Panc1 (cell line): ENCODE data around the gene UTF1. TPM values are rescaled to one million over a fixed set of nuclear protein-coding genes. Genes with fewer than 3 reads are reported as not detected.

Experiments
- ATAC-seq: fragments of 200-7000 bp; cut with Tn5 transposase; 2 replicates; pipeline ENCODE4 v1.9.1; 2020; ENCODE audit warnings: mild to moderate bottlenecking, moderate library complexity
- BruUV-seq: library from RNA; stranded (reverse); fragments of 400-500 nt; replicated peaks from 2 replicates; lab custom pipeline; 2021; lab: Mats Ljungman, UMichigan
- CTCF ChIA-PET: fragments of 300-600 bp; sonication (Branson Sonifier 250); formaldehyde crosslinking; loops from one replicate; lab custom pipeline; 2022; ENCODE audit warnings: antibody characterized with exemption; lab: Charles Lee
- POLR2A ChIA-PET: fragments of 300-600 bp; sonication (Branson Sonifier 250); formaldehyde crosslinking; loops from one replicate; lab custom pipeline; 2022; ENCODE audit warnings: antibody characterized with exemption; lab: Charles Lee
- DNase-seq: peaks from one replicate; pipeline ENCODE4 v3.0.0-alpha.2; 2010; ENCODE audit warnings: low read depth, low spot score
- H3K27ac ChIP-seq: 2 replicates; pipeline ENCODE4 v1.5.1; 2011; ENCODE audit warnings: mild to moderate bottlenecking, low read length, inconsistent platforms
- H3K27me3 ChIP-seq: fragments of 200-500 bp; sonication (Bioruptor generic); 2 replicates; pipeline ENCODE4 v1.6.0; 2014; ENCODE audit warnings: low read length, inconsistent platforms; ENCODE audit not compliant: control insufficient read depth, insufficient read depth
- H3K36me3 ChIP-seq: fragments of 200-500 bp; sonication (Bioruptor generic); 2 replicates; pipeline ENCODE4 v1.5.1; 2014; ENCODE audit warnings: inconsistent platforms, mild to moderate bottlenecking, low read length, moderate library complexity; ENCODE audit not compliant: control insufficient read depth, insufficient read depth
- H3K4me1 ChIP-seq: 2 replicates; pipeline ENCODE4 v1.5.1; 2011; ENCODE audit warnings: inconsistent platforms, mild to moderate bottlenecking, low read length, moderate library complexity; ENCODE audit not compliant: control insufficient read depth, insufficient read depth
- H3K4me3 ChIP-seq, 2 experiments: 2 replicates each; pipeline ENCODE4 v1.5.1; 2011 to 2012; ENCODE audit warnings: low read depth in 2 of 2, low read length in 2 of 2, mild to moderate bottlenecking in 2 of 2, inconsistent platforms in 1 of 2, moderate library complexity in 1 of 2
- H3K9me3 ChIP-seq: fragments of 200-500 bp; sonication (Bioruptor generic); 2 replicates; pipeline ENCODE4 v1.5.1; 2014; ENCODE audit warnings: low read depth, mild to moderate bottlenecking, inconsistent platforms, low read length, moderate library complexity; ENCODE audit not compliant: control insufficient read depth, insufficient read depth
- CTCF ChIP-seq: fragments of 450-650 bp; IDR thresholded peaks from 2 replicates; pipeline ENCODE4 v1.5.1; 2017; ENCODE audit warnings: mild to moderate bottlenecking
- POLR2AphosphoS5 ChIP-seq: IDR thresholded peaks from 2 replicates; pipeline ENCODE4 v1.6.1; 2012; ENCODE audit warnings: mild to moderate bottlenecking, low read depth, low read length, moderate library complexity
- SIN3A ChIP-seq: IDR thresholded peaks from 2 replicates; pipeline ENCODE4 v1.6.1; 2012; ENCODE audit warnings: low read depth, mild to moderate bottlenecking, low read length, moderate library complexity, borderline replicate concordance; ENCODE audit not compliant: insufficient read depth
- TCF7L2 ChIP-seq: IDR thresholded peaks from 2 replicates; pipeline ENCODE4 v1.6.1; 2011; ENCODE audit warnings: mild to moderate bottlenecking, low read depth, low read length, inconsistent platforms
- in situ Hi-C: cut with HindIII; loops from 2 replicates; pipeline ENCODE4 v1.10.0; 2016; ENCODE audit warnings: low sequenced_read_pairs, low pct_unique_long_range_greater_than_20kb
- intact Hi-C: fragments of 100-400 bp; cut with micrococcal nuclease; formaldehyde crosslinking; loops from one replicate; pipeline ENCODE4 v1.10.0; 2022; ENCODE audit not compliant: unreplicated experiment
- total RNA-seq: library from RNA; stranded (reverse); gene quantifications from one replicate; pipeline ENCODE4 v1.2.1, GENCODE V29; 2021; ENCODE audit not compliant: unreplicated experiment
- TF ChIP-seq, protein P1 (sequence below), 2 experiments: IDR thresholded peaks; 2 replicates each; pipeline ENCODE4 v1.6.1; 2011 to 2012; ENCODE audit warnings: low read depth in 2 of 2, control low read depth in 1 of 2, low read length in 1 of 2, mild to moderate bottlenecking in 1 of 2, moderate library complexity in 1 of 2; ENCODE audit not compliant: insufficient read depth in 1 of 2

The UTF1 gene
- total RNA-seq, 1 experiment from 2014 or later: not detected

GRCh38 chr10:133196221-133196915, 33.6 kb upstream of the UTF1 start:
- peak; percentile 31; the same call in 1 of the 2 replicates for ATAC-seq
- POLR2A ChIA-PET: no interaction called here
- BruUV-seq: no TSS peak

GRCh38 chr10:133196936-133197758, 32.9 kb upstream of the UTF1 start:
- ChIA-PET POLR2A (no interaction called here), CTCF (no interaction called here)
- ATAC-seq: no peak

More at GRCh38 chr10:133196221-133196915, 33.6 kb upstream of the UTF1 start:
- H3K4me3 ChIP-seq: no peak overlapping the region
- DNase-seq: no peak
- H3K27me3 ChIP-seq: peaks cover 8% of the 10 kb centered on the region
- no peak overlapping the region for H3K27ac ChIP-seq
- no peaks in the 10 kb centered on the region for H3K9me3 ChIP-seq
- intact Hi-C loops (no loop called here), in situ Hi-C loops (no loop called here)
- CTCF ChIA-PET: interaction anchor here (0.6 kb wide), 1 partner anchor 133 kb away, joined by 3 read pairs; no protein-coding TSS in a partner anchor
- no peaks in the 10 kb centered on the region for H3K36me3 ChIP-seq
- TF ChIP-seq POLR2AphosphoS5 (no peak), SIN3A (no peak), TCF7L2 (no peak), CTCF (no peak)
- TF ChIP-seq, protein P1, sequence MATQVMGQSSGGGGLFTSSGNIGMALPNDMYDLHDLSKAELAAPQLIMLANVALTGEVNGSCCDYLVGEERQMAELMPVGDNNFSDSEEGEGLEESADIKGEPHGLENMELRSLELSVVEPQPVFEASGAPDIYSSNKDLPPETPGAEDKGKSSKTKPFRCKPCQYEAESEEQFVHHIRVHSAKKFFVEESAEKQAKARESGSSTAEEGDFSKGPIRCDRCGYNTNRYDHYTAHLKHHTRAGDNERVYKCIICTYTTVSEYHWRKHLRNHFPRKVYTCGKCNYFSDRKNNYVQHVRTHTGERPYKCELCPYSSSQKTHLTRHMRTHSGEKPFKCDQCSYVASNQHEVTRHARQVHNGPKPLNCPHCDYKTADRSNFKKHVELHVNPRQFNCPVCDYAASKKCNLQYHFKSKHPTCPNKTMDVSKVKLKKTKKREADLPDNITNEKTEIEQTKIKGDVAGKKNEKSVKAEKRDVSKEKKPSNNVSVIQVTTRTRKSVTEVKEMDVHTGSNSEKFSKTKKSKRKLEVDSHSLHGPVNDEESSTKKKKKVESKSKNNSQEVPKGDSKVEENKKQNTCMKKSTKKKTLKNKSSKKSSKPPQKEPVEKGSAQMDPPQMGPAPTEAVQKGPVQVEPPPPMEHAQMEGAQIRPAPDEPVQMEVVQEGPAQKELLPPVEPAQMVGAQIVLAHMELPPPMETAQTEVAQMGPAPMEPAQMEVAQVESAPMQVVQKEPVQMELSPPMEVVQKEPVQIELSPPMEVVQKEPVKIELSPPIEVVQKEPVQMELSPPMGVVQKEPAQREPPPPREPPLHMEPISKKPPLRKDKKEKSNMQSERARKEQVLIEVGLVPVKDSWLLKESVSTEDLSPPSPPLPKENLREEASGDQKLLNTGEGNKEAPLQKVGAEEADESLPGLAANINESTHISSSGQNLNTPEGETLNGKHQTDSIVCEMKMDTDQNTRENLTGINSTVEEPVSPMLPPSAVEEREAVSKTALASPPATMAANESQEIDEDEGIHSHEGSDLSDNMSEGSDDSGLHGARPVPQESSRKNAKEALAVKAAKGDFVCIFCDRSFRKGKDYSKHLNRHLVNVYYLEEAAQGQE (IDR thresholded peaks at IDR 0.05; ENCODE audit: insufficient read depth in 1 of 2, low read depth in 2 of 2, low read length in 1 of 2): no peak
- no peaks in the 10 kb centered on the region for H3K4me1 ChIP-seq

More at GRCh38 chr10:133196936-133197758, 32.9 kb upstream of the UTF1 start:
- in situ Hi-C loops (no loop called here), intact Hi-C loops (no loop called here)
- Histone ChIP-seq H3K27ac (no peak overlapping the region), H3K4me3 (no peak overlapping the region), H3K9me3 (no peaks in the 10 kb centered on the region), H3K36me3 (no peaks in the 10 kb centered on the region), H3K4me1 (no peaks in the 10 kb centered on the region), H3K27me3 (peaks cover 8% of the 10 kb centered on the region)
- no peak for DNase-seq
- TF ChIP-seq, protein P1 (IDR thresholded peaks at IDR 0.05; ENCODE audit: insufficient read depth in 1 of 2, low read depth in 2 of 2, low read length in 1 of 2): no peak
- TF ChIP-seq SIN3A (no peak), TCF7L2 (no peak), POLR2AphosphoS5 (no peak), CTCF (no peak)
- no TSS peak for BruUV-seq
